ENCODE measurements around the gene LRRN2. TPM values are rescaled to one million over a fixed set of nuclear protein-coding genes. Genes with fewer than 3 reads are reported as not detected.

LRRN2 gene
- total and polyA plus RNA-seq, 9 of the 15 experiments (the other 6 are each of a cell fraction or from before 2014, with no cell fraction given): 0.05 TPM; not detected in 8

DNA sequence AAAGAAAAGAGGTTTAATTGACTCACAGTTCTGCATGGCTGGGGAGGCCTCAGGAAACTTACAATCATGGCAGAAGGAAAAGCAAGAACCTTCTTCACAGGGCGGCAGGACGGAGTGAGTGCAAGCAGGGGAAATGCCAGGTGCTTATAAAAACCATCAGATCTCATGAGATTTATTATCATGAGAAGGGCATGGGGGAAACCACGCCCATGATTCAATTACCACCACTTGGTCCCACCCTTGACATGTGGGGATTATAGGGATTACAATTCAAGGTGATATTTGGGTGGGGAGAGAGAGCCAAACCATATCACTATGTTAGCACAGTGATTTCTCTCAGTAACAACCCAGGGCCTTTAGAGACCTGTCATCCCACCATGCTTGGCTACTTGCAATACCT is 39.9 kb downstream of the LRRN2 start:
- BruUV-seq (replicated peaks): no TSS peak
- in situ Hi-C loops (cut with MboI) (no loop called here), intact Hi-C loops (cut with micrococcal nuclease) (no loop called here)
- H3K27ac ChIP-seq (ENCODE audit: extremely low read depth, low read depth, low read length): no peak overlapping the region
- H3K36me3 ChIP-seq (ENCODE audit: control insufficient read depth, insufficient read depth, low read length): no peaks in the 10 kb centered on the region
- H2AFZ ChIP-seq (ENCODE audit: low read depth, low read length): no peak overlapping the region
- POLR2A ChIA-PET: no interaction called here
- 0 out of 2 replicates have a peak, but pooled peaks cover 2% of the 10 kb centered on the region for H4K20me1 ChIP-seq (replicated peaks; ENCODE audit: control insufficient read depth, insufficient read depth, low read length)
- H3K9me1 ChIP-seq (ENCODE audit: control insufficient read depth, insufficient read depth, low read length): peaks cover 5% of the 10 kb centered on the region
- TF ChIP-seq HNRNPL (IDR thresholded peaks at IDR 0.05; ENCODE audit: low read depth, low read length) (no peak), U2AF1 (optimal IDR thresholded peaks at IDR 0.05; ENCODE audit: low read depth, low read length) (no peak), SMAD2 (IDR thresholded peaks at IDR 0.05; ENCODE audit: low read depth, low read length) (no peak), PCBP2 (IDR thresholded peaks at IDR 0.05; ENCODE audit: low read depth, low read length, poor library complexity, severe bottlenecking) (no peak), BCOR (IDR thresholded peaks at IDR 0.05) (no peak), ETV5 (CRISPR knock-in tag; IDR thresholded peaks at IDR 0.05; ENCODE audit: low read depth) (no peak), MCM5 (IDR thresholded peaks at IDR 0.05; ENCODE audit: low read depth) (no peak), KLF13 (tag; IDR thresholded peaks at IDR 0.05; ENCODE audit: borderline replicate concordance, low read depth) (no peak), TSC22D4 (tag; IDR thresholded peaks at IDR 0.05) (no peak)
- TF ChIP-seq, protein P1, sequence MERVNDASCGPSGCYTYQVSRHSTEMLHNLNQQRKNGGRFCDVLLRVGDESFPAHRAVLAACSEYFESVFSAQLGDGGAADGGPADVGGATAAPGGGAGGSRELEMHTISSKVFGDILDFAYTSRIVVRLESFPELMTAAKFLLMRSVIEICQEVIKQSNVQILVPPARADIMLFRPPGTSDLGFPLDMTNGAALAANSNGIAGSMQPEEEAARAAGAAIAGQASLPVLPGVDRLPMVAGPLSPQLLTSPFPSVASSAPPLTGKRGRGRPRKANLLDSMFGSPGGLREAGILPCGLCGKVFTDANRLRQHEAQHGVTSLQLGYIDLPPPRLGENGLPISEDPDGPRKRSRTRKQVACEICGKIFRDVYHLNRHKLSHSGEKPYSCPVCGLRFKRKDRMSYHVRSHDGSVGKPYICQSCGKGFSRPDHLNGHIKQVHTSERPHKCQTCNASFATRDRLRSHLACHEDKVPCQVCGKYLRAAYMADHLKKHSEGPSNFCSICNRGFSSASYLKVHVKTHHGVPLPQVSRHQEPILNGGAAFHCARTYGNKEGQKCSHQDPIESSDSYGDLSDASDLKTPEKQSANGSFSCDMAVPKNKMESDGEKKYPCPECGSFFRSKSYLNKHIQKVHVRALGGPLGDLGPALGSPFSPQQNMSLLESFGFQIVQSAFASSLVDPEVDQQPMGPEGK (CRISPR knock-in tag; IDR thresholded peaks at IDR 0.05; ENCODE audit: borderline replicate concordance): no peak
- TF ChIP-seq, protein P2, sequence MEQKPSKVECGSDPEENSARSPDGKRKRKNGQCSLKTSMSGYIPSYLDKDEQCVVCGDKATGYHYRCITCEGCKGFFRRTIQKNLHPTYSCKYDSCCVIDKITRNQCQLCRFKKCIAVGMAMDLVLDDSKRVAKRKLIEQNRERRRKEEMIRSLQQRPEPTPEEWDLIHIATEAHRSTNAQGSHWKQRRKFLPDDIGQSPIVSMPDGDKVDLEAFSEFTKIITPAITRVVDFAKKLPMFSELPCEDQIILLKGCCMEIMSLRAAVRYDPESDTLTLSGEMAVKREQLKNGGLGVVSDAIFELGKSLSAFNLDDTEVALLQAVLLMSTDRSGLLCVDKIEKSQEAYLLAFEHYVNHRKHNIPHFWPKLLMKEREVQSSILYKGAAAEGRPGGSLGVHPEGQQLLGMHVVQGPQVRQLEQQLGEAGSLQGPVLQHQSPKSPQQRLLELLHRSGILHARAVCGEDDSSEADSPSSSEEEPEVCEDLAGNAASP (IDR thresholded peaks at IDR 0.05): no peak
- TF ChIP-seq, protein P3, sequence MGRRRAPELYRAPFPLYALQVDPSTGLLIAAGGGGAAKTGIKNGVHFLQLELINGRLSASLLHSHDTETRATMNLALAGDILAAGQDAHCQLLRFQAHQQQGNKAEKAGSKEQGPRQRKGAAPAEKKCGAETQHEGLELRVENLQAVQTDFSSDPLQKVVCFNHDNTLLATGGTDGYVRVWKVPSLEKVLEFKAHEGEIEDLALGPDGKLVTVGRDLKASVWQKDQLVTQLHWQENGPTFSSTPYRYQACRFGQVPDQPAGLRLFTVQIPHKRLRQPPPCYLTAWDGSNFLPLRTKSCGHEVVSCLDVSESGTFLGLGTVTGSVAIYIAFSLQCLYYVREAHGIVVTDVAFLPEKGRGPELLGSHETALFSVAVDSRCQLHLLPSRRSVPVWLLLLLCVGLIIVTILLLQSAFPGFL (CRISPR knock-in tag; IDR thresholded peaks at IDR 0.05): no peak
- TF ChIP-seq, protein P4, sequence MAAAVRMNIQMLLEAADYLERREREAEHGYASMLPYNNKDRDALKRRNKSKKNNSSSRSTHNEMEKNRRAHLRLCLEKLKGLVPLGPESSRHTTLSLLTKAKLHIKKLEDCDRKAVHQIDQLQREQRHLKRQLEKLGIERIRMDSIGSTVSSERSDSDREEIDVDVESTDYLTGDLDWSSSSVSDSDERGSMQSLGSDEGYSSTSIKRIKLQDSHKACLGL (CRISPR knock-in tag; IDR thresholded peaks at IDR 0.05; ENCODE audit: borderline replicate concordance, poor library complexity, severe bottlenecking): no peak
- no peak overlapping the region for H3K4me2 ChIP-seq (ENCODE audit: insufficient read depth, low read length)
- DNase-seq (ENCODE audit: extremely low read depth in 1 of 4, low spot score in 3 of 4): no peak
- no peaks in the 10 kb centered on the region for H3K9me3 ChIP-seq (replicated peaks; ENCODE audit: control insufficient read depth, insufficient read depth, low read depth, low read length)
- no peak overlapping the region for H3K9ac ChIP-seq (ENCODE audit: insufficient read depth in 1 of 2, low read depth in 2 of 2, low read length in 2 of 2)
- CTCF ChIA-PET (ENCODE audit: low intra/inter-chr PET ratio): no interaction called here
- no peak overlapping the region for H3K4me3 ChIP-seq
- peaks cover 19 to 37% of the 10 kb centered on the region in 2 experiments; a peak in 4 of 5 replicates for H3K27me3 ChIP-seq (ENCODE audit: control insufficient read depth in 2 of 2, insufficient read depth in 2 of 2, low read length in 2 of 2)
- no peaks in the 10 kb centered on the region for H3K79me2 ChIP-seq (ENCODE audit: control insufficient read depth, insufficient read depth, low read length)
- peaks cover 0 to 5% of the 10 kb centered on the region in 2 experiments; a peak in 3 of 5 replicates for H3K4me1 ChIP-seq (replicated peaks in 1 of 2; ENCODE audit: control insufficient read depth in 2 of 2, insufficient read depth in 2 of 2, low read length in 2 of 2)
- ATAC-seq: no peak
- FAIRE-seq: no peak
- WGBS (ENCODE audit: insufficient coverage, low coverage, missing lambda C conversion rate): 16% methylated on average over 3 of the region's 3 CpGs

Measured in K562 (cell line).